Transverse colon (tissue), 4 donors: Measurements from ENCODE around the gene MRPL55. TPM values are rescaled to one million over a fixed set of nuclear protein-coding genes. Genes with fewer than 3 reads are reported as not detected.

Experiments
- DNase-seq: peaks from one replicate; pipeline ENCODE4 v3.0.0-alpha.2; 2019
- H3K27ac ChIP-seq, 4 donors: fragments of 200-600 bp; sonication (generic); 2 replicates each; pipeline ENCODE4 v1.5.1; 2016 to 2018; ENCODE audit warnings: inconsistent platforms in 4 of 4
- H3K27me3 ChIP-seq: fragments of 200-600 bp; sonication (generic); 2 replicates; pipeline ENCODE4 v1.5.1; 2017; ENCODE audit warnings: inconsistent platforms
- H3K36me3 ChIP-seq, 4 donors: fragments of 200-600 bp; sonication (generic); 2 replicates each; pipeline ENCODE4 v1.5.1; 2017 to 2019; ENCODE audit warnings: inconsistent platforms in 4 of 4
- H3K4me1 ChIP-seq, 4 donors: fragments of 200-600 bp; sonication (generic); 2 replicates each; pipeline ENCODE4 v1.5.1; 2017 to 2020; ENCODE audit warnings: inconsistent platforms in 4 of 4
- H3K4me3 ChIP-seq, 4 donors: fragments of 200-600 bp; sonication (generic); 1 replicate in 1 of 4; 2 replicates in 3 of 4; pipeline versions ENCODE4 v1.5.1 to v1.6.1; 2017 to 2019; ENCODE audit warnings: inconsistent platforms in 4 of 4
- H3K9me3 ChIP-seq, 2 donors: fragments of 200-600 bp; sonication (generic); 2 replicates each; pipeline ENCODE4 v1.5.1; 2017 to 2019; ENCODE audit warnings: inconsistent platforms in 2 of 2
- EP300 ChIP-seq: sonication (generic); formaldehyde crosslinking; IDR thresholded peaks from one replicate; pipeline ENCODE4 v1.6.1; 2017; ENCODE audit warnings: antibody characterized with exemption, low read depth
- POLR2A ChIP-seq: fragments of 450-650 bp; IDR thresholded peaks from one replicate; pipeline ENCODE4 v1.6.1; 2016; ENCODE audit warnings: antibody characterized with exemption, mild to moderate bottlenecking, moderate library complexity
- POLR2AphosphoS5 ChIP-seq, 3 donors: sonication (generic); formaldehyde crosslinking; IDR thresholded peaks; one replicate each; pipeline ENCODE4 v1.6.1; 2016; ENCODE audit warnings: antibody characterized with exemption in 3 of 3
- WGBS, 2 donors: methylation state at CpG; one replicate each; pipeline ENCODE4 v1.1.5; 2018; ENCODE audit warnings: low coverage in 1 of 2; 5-methylcytosine and 5-hydroxymethylcytosine counted together
- in situ Hi-C, 4 donors: fragments of 200-750 bp; cut with MboI; loops; one replicate each; pipeline versions ENCODE4 v1.15.0 to v1.15.1; 2017; ENCODE audit warnings: low sequenced_read_pairs in 3 of 4, low pct_ligation_motif_present in 1 of 4, low pct_unique_long_range_greater_than_20kb in 1 of 4
- intact Hi-C: fragments of 100-400 bp; cut with DNase I; formaldehyde crosslinking; loops from one replicate; pipeline ENCODE4 v1.15.1; 2023; ENCODE audit warnings: low total_unique reads
- total RNA-seq, 4 donors: library from RNA; depleted of rRNA; stranded (reverse); fragments of >200 nt; gene quantifications; one replicate each; pipeline ENCODE4 v1.1.0, GENCODE V29; 2016
- TF ChIP-seq, protein P1 (sequence below), 5 experiments: fragments of 200-600 bp in 3 of 5; fragments of 450-650 bp in 2 of 5; sonication (generic) in 3 of 5; IDR thresholded peaks; 1 replicate in 2 of 5; 2 replicates in 3 of 5; pipeline ENCODE4 v1.5.1; 2016 to 2017; ENCODE audit warnings: antibody characterized with exemption in 5 of 5, inconsistent platforms in 3 of 5, mild to moderate bottlenecking in 2 of 5, moderate library complexity in 1 of 5

MRPL55 gene
- total RNA-seq, 4 donors from 2014 or later, result 47.1 to 95.5 (median 77.1) TPM

DNA sequence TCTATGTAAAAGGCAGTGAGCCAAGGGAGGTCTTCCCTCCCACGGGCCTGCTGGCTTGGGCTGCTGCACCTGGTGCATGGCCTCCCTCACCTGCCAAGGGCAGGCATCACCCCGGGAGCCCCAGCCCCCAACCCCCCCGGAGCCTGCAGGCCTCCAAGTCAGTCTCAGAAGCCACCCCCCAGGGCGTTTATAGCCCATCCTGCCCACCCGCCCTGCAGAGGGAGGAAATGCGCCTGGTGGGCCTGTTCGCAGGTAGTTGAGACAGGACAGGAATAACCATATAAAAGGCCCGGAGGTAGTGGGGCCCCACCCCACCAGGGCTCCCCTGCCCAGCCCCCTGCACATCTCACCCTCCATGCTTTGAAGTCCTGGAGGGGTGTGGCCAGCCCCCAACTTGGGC lies 44.8 kb downstream of the MRPL55 start:
- 55% methylated on average over 8 of the region's 8 CpGs; no CpG with 5 or more reads in 1 of the 2 donors for WGBS, 2 donors
- intact Hi-C loops (no loop called here), in situ Hi-C loops (no loop called here)
- DNase-seq, result no peak
- no peak overlapping the region for H3K27ac ChIP-seq
- H3K27me3 ChIP-seq, result peaks cover 83% of the 10 kb centered on the region
- no peaks in the 10 kb centered on the region for H3K36me3 ChIP-seq
- H3K4me1 ChIP-seq, result peaks cover 0 to 17% (median 13%) of the 10 kb centered on the region in 4 donors
- TF ChIP-seq EP300, result no peak
- TF ChIP-seq, protein P1, sequence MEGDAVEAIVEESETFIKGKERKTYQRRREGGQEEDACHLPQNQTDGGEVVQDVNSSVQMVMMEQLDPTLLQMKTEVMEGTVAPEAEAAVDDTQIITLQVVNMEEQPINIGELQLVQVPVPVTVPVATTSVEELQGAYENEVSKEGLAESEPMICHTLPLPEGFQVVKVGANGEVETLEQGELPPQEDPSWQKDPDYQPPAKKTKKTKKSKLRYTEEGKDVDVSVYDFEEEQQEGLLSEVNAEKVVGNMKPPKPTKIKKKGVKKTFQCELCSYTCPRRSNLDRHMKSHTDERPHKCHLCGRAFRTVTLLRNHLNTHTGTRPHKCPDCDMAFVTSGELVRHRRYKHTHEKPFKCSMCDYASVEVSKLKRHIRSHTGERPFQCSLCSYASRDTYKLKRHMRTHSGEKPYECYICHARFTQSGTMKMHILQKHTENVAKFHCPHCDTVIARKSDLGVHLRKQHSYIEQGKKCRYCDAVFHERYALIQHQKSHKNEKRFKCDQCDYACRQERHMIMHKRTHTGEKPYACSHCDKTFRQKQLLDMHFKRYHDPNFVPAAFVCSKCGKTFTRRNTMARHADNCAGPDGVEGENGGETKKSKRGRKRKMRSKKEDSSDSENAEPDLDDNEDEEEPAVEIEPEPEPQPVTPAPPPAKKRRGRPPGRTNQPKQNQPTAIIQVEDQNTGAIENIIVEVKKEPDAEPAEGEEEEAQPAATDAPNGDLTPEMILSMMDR (IDR thresholded peaks at IDR 0.05), result no peak
- no peak for TF ChIP-seq POLR2A
- TF ChIP-seq POLR2AphosphoS5 (IDR thresholded peaks at IDR 0.05), result no peak
- H3K4me3 ChIP-seq, result no peak overlapping the region
- no peaks in the 10 kb centered on the region for H3K9me3 ChIP-seq

DNA sequence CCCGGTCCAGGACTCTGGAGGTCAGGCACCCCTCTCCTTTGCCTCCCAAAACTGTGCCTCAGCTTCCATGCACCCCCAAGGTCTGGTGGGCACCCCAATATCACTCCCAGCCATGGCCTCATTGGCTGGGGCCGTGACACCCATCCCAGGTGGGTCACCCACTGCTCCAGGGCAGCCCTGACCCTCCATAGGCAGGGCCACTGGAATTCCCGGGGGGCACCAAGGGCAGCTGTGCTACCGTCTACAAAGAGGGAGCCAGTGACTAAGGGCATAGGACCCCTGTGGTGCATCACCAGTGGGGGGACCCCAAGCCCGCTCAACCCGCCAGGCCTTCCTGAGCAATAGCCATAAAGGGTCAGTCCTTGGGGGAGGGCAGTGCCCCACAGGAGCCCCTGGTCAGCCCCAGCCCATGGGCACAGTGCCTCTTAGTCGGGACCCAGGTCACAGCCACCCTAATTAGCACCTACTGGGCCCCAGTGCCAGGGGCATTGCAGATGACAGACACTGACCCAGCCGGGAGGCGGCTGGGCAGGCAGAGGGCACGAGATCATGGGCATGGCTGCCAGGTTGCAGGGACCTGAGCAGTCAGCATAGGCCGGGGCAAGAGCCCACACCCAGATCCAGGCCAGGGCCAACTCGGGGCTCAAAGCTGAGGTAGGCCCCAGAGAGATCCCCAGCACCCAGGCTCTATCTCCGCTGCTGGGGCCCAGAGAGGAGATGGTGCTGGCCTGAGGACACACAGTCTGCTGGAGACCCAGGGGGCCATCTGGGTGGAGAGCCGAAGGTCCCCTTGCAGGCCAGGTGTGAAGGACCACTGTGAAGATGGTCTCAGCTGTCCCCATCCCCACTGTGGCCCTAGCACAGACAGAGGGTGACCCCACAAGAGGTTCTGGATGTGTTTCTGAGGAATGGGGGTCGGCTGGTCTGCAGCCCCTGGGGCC lies 45.6 kb downstream of the MRPL55 start:
- TF ChIP-seq POLR2AphosphoS5 (IDR thresholded peaks at IDR 0.05) (no peak), EP300 (no peak), POLR2A (no peak)
- TF ChIP-seq, protein P1 (IDR thresholded peaks at IDR 0.05), result no peak
- DNase-seq, result no peak
- intact Hi-C loops, result no loop called here
- 78% methylated on average over 8 of the region's 15 CpGs; no CpG with 5 or more reads in 1 of the 2 donors for WGBS, 2 donors
- Histone ChIP-seq H3K9me3 (no peaks in the 10 kb centered on the region), H3K4me1 (peaks cover 0 to 22% (median 14%) of the 10 kb centered on the region in 4 donors), H3K27me3 (peaks cover 91% of the 10 kb centered on the region), H3K27ac (no peak overlapping the region), H3K4me3 (no peak overlapping the region), H3K36me3 (no peaks in the 10 kb centered on the region)
- in situ Hi-C loops, result no loop called here

DNA sequence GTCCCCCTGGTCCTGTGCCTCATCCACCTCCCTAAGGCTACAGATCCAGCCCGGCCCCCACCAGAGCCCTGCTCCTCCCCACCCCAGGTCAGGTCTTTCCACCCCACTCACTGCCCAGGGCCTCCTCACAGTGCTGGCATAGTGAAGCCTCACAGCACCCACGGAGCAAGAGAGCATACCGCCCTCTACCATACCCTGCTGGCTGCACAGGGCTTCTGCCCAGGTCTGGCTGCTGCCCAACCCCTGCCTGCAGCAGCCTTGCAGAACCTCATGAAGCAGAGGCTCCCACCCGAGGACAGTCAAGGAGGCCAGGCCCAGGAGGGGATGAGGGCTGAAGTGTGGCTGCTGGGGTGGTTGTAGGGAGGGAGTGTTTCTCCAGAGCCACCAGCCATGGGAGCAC lies 46.3 kb downstream of the MRPL55 start:
- in situ Hi-C loops, result no loop called here
- 60 to 80% methylated on average over 1 to 4 of the region's 4 CpGs for WGBS, 2 donors
- no peak for DNase-seq

More for the DNA sequence above, 46.3 kb downstream of the MRPL55 start:
- H3K27ac ChIP-seq, result no peak overlapping the region
- intact Hi-C loops, result no loop called here
- no peak overlapping the region for H3K4me3 ChIP-seq
- H3K9me3 ChIP-seq, result no peaks in the 10 kb centered on the region
- TF ChIP-seq EP300 (no peak), POLR2AphosphoS5 (IDR thresholded peaks at IDR 0.05) (no peak), POLR2A (no peak)
- TF ChIP-seq, protein P1 (IDR thresholded peaks at IDR 0.05), result no peak
- H3K4me1 ChIP-seq, result peaks cover 0 to 22% (median 14%) of the 10 kb centered on the region in 4 donors
- H3K36me3 ChIP-seq, result no peaks in the 10 kb centered on the region
- H3K27me3 ChIP-seq, result peaks cover 98% of the 10 kb centered on the region
